GM18861 (cell line): ENCODE measurements around the gene SNTB2.
A peak's percentile ranks its signal among the peaks of the same experiment; 100 is the strongest.
"Not testable (repeated sequence)": the region's sequence is repeated elsewhere in the genome, so short reads cannot be mapped to it uniquely, and the experiment has no call there.

Experiments
- ATAC-seq: cut with Tn5 transposase; IDR thresholded peaks from one replicate; pipeline ENCODE4 v1.9.1; 2021; ENCODE audit not compliant: unreplicated experiment

The SNTB2 gene

DNA sequence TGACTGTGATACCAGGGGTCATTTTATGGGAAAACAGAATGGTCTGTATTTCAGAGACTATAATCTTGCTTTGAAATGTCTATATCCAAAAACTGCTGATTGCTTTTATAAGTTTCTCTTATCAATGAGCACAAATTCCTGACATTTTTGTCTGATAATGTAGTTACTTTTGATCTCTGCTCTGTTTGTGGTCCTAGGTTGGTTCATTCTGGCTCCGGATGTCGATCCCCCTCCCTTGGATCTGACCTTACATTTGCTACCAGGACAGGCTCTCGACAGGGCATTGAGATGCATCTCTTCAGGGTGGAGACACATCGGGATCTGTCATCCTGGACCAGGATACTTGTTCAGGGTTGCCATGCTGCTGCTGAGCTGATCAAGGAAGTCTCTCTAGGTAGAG, 96.9 kb downstream of the SNTB2 start:
- no peak for ATAC-seq

DNA sequence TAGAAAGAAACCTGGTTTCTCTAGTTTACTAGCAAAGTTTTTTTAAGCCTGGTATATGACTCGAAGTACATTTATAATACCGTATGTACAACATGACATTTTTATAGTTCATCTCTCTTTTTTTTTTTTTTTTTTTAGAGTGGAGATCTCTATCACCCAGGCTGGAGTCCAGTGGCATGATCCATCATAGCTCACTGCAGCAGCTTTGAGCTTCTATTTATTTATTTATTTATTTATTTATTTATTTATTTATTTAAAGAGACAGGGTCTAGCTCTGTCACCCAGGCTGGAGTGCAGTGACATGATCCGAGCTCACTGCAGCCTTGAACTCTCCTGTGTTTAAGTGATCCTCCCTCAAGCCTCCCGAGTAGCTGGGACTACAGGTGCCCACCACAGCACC, 98.3 kb downstream of the SNTB2 start:
- ATAC-seq, result no peak

DNA sequence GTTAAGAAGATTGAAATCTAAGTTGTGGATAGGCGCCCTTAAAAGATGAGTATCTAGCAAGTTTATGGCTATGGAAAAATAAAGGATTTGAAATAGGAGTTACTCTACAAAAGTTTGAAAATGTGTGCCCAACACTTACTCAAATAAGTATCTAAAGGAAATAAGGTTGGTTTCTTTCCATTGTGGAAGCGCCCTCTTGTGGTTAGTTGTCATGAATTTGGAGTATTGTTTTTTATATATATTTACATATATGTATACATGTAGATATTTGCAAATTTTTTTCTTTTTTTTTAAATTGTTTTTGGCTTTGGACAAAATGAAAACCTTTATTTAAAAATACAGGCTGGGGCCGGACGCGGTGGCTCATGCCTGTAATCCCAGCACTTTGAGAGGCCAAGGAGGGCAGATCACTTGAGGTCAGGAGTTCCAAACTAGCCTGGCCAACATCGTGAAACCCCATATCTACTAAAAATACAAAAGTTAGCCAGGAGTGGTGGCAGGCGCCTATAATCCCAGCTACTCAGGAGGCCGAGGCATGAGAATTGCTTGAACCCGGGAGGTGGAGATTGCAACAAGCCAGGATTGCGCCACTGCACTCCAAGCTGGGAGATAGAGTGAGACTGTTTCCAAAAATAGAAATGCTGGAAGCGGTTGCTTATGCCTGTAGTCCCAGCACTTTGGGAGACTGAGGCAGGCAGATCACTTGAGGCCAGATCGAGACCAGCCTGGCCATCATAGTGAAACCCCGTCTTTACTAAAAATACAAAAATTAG, 100.2 kb downstream of the SNTB2 start:
- ATAC-seq, result no peak

GRCh38 chr16:69291657-69292056, 104.7 kb downstream of the SNTB2 start:
- ATAC-seq, result not testable (repeated sequence)

GRCh38 chr16:69293401-69293800, 106.4 kb downstream of the SNTB2 start:
- no peak for ATAC-seq

DNA sequence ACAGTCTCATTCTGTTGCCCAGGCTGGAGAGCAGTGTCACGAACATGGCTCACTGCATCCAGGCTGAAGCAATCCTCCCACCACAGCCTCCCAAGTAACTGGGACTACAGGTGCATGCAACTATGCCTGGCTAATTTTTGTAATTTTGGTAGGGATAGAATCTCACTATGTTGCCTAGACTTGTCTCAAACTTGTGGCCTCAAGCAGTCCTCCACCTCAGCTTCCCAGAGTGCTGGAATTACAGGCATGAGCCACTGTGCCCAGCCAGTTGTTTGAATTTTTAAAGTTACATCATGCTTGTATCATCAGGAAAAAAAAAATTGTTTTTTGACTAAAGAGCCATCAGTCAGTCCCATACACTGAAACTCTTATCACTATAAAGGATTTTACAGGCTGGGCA, 107.1 kb downstream of the SNTB2 start:
- ATAC-seq, result no peak

- ATAC-seq, result not testable (repeated sequence)
These were observed 109.8 kb downstream of the SNTB2 start for GRCh38 chr16:69296771-69297170.

DNA sequence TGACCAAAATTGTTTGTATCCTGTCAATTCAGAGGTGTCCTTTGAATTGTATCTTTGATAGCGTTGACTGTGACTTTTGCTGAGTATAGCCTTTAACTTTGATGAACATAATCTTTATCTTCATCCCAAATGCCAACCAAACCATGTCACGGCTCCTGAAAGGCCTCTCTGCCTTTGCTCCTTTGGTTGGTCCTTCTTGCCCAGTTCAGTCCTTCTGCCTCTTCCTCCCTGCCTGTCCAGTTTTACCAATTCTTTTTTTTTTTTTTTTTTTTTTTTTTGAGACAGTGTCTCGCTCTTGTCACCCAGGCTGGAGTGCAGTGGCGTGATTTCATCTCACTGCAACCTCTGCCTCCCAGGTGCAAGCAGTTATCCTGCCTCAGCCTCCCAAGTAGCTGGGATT, 111.3 kb downstream of the SNTB2 start:
- ATAC-seq, result no peak

DNA sequence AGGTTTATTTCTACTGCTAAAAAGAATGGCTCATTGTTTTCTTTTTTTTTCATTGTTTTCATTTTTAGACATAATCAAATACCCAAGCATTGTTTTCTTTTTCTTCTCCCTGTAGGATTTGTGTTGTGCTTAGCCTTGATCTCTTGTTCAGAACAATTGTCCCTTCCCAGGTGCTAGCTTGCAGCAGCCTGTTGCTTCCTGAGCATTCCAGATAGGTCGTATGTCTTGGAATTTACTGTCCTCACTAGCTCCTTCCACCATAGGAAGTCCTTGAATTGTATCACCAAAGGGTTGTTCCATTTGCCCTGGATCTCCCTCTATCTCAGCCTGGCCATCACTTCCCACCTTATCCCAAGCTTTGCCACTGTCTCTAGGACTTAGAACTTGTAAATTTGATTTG, 114.2 kb downstream of the SNTB2 start:
- no peak for ATAC-seq

GRCh38 chr16:69301861-69302260, 114.9 kb downstream of the SNTB2 start:
- ATAC-seq, result no peak

- no peak for ATAC-seq
These were observed 115.3 kb downstream of the SNTB2 start for GRCh38 chr16:69302301-69302700.

- no peak for ATAC-seq
These were observed 119.1 kb downstream of the SNTB2 start for GRCh38 chr16:69306031-69306430.

- no peak for ATAC-seq
These were observed 120.1 kb downstream of the SNTB2 start for GRCh38 chr16:69307091-69307490.

DNA sequence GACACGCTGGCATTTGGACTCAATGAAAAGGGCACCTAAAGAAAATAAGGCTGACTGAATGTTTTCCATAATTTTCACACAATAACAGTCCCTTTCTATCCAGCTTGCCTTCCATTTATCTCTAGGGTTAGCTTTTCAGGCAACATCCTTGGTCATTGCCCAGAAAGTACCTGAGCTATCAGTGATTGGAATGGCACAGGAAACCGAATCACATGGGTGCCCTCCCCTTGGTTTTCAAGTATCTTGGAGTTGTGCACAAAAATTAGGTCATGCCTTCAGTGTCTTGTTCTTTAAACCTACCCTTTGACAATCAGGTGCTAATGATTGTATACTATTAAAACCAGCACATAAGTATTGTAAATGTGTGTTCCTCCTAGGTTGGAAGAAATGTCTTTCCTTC, 120.9 kb downstream of the SNTB2 start:
- ATAC-seq, result no peak

GRCh38 chr16:69309316-69309715, 122.4 kb downstream of the SNTB2 start:
- ATAC-seq, result no peak

- peak; percentile 94 for ATAC-seq
These were observed 123.9 kb downstream of the SNTB2 start, which contains the start of gene VPS4A for GRCh38 chr16:69310653-69311532. VPS4A (plus strand) TSS chr16:69311350; CDS start chr16:69311512, 162 bp downstream.

GRCh38 chr16:69311533-69312387, 124.8 kb downstream of the SNTB2 start:
- ATAC-seq, result peak; percentile 39

DNA sequence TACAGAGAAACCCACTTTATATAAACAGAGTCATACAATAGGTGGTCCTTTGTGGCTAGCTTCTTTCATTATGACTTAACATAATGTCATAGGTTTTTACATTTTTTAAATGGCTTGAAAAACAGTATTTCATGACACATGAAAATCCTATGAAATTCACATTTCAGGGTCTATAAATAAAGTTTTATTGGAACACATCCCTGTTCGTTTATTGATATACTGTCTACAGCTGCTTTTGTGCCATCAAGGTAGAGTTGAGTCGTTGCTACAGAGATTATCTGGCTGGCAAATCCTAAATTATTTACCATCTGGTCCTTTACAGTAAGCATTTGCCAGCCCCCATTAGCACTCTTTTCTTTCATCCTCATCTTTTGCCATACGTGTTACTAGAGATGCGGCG, 126.5 kb downstream of the SNTB2 start:
- ATAC-seq, result no peak

GRCh38 chr16:69314534-69314933, 127.6 kb downstream of the SNTB2 start:
- no peak for ATAC-seq

GRCh38 chr16:69315486-69316311, 128.7 kb downstream of the SNTB2 start:
- ATAC-seq, result no peak
